H9 (cell line): ENCODE measurements around the gene ARID3A. TPM values are rescaled to one million over a fixed set of nuclear protein-coding genes. Genes with fewer than 3 reads are reported as not detected.

Source experiments
- DNase-seq: peaks from one replicate; pipeline ENCODE4 v3.0.0-alpha.2; 2017
- H2AFZ ChIP-seq: one replicate; pipeline ENCODE4 v1.6.1; 2013; ENCODE audit warnings: mild to moderate bottlenecking, low read length, control low read depth, moderate library complexity
- H2AK5ac ChIP-seq: 2 replicates; pipeline ENCODE4 v1.6.1; 2013; ENCODE audit warnings: low read length, control low read depth, mixed read lengths; ENCODE audit not compliant: insufficient read length
- H2BK120ac ChIP-seq: one replicate; pipeline ENCODE4 v1.6.1; 2013; ENCODE audit warnings: low read depth, mild to moderate bottlenecking, low read length, control low read depth, inconsistent platforms; ENCODE audit not compliant: poor library complexity, severe bottlenecking
- H2BK12ac ChIP-seq: 2 replicates; pipeline ENCODE4 v1.6.1; 2013; ENCODE audit warnings: low read length, control low read depth, mixed read lengths, low read depth; ENCODE audit not compliant: insufficient read length
- H2BK15ac ChIP-seq: 2 replicates; pipeline ENCODE4 v1.6.1; 2013; ENCODE audit warnings: low read depth, low read length, control low read depth
- H2BK20ac ChIP-seq: one replicate; pipeline ENCODE4 v1.6.1; 2013; ENCODE audit warnings: low read depth, mild to moderate bottlenecking, low read length, control low read depth, inconsistent platforms; ENCODE audit not compliant: poor library complexity, severe bottlenecking
- H2BK5ac ChIP-seq: 2 replicates; pipeline ENCODE4 v1.6.1; 2013; ENCODE audit warnings: low read length, control low read depth, mixed read lengths; ENCODE audit not compliant: insufficient read length
- H3K14ac ChIP-seq: 2 replicates; pipeline ENCODE4 v1.6.1; 2013; ENCODE audit warnings: low read length, control low read depth; ENCODE audit not compliant: insufficient read depth
- H3K18ac ChIP-seq: 2 replicates; pipeline ENCODE4 v1.6.1; 2013; ENCODE audit warnings: low read depth, mild to moderate bottlenecking, mixed read lengths, low read length, control low read depth; ENCODE audit not compliant: insufficient read length
- H3K23ac ChIP-seq: 2 replicates; pipeline ENCODE4 v1.6.1; 2013; ENCODE audit warnings: low read length, control low read depth, mixed read lengths, low read depth; ENCODE audit not compliant: insufficient read length
- H3K23me2 ChIP-seq: 2 replicates; pipeline ENCODE4 v1.6.1; 2013; ENCODE audit warnings: low read depth, mild to moderate bottlenecking, mixed read lengths, low read length, control low read depth; ENCODE audit not compliant: insufficient read length, poor library complexity, severe bottlenecking
- H3K27ac ChIP-seq: 2 replicates; pipeline ENCODE4 v1.5.1; 2013; ENCODE audit warnings: low read length, control low read depth, mixed read lengths, low read depth; ENCODE audit not compliant: insufficient read length
- H3K27me3 ChIP-seq: 2 replicates; pipeline ENCODE4 v1.6.1; 2013; ENCODE audit warnings: low read length, control low read depth, inconsistent platforms; ENCODE audit not compliant: insufficient read depth
- H3K4ac ChIP-seq: 2 replicates; pipeline ENCODE4 v1.6.1; 2013; ENCODE audit warnings: low read depth, mild to moderate bottlenecking, control low read depth, inconsistent platforms, low read length, moderate library complexity
- H3K4me1 ChIP-seq: 2 replicates; pipeline ENCODE4 v1.6.1; 2013; ENCODE audit warnings: low read length, control low read depth, inconsistent platforms; ENCODE audit not compliant: insufficient read depth
- H3K4me2 ChIP-seq: 2 replicates; pipeline ENCODE4 v1.6.1; 2013; ENCODE audit warnings: low read length, control low read depth, mixed read lengths; ENCODE audit not compliant: insufficient read length, insufficient read depth
- H3K56ac ChIP-seq: 2 replicates; pipeline ENCODE4 v1.6.1; 2013; ENCODE audit warnings: low read depth, mild to moderate bottlenecking, mixed read lengths, low read length, control low read depth; ENCODE audit not compliant: insufficient read length
- H3K79me1 ChIP-seq: 2 replicates; pipeline ENCODE4 v1.6.1; 2013; ENCODE audit warnings: low read depth, mild to moderate bottlenecking, moderate library complexity, low read length, control low read depth, inconsistent platforms; ENCODE audit not compliant: insufficient read depth, poor library complexity, severe bottlenecking
- H3K79me2 ChIP-seq: 2 replicates; pipeline ENCODE4 v1.6.1; 2013; ENCODE audit warnings: low read length, control low read depth, inconsistent platforms; ENCODE audit not compliant: insufficient read depth
- H3K9ac ChIP-seq: 2 replicates; pipeline ENCODE4 v1.6.1; 2013; ENCODE audit warnings: low read length, control low read depth, mixed read lengths; ENCODE audit not compliant: insufficient read length; ENCODE audit errors: extremely low read depth
- H3K9me3 ChIP-seq: one replicate; pipeline ENCODE4 v1.6.1; 2013; ENCODE audit warnings: low read depth, low read length, inconsistent platforms; ENCODE audit not compliant: control insufficient read depth
- H3T11ph ChIP-seq: one replicate; pipeline ENCODE4 v1.6.1; 2013; ENCODE audit warnings: mild to moderate bottlenecking, low read length, control low read depth, inconsistent platforms
- H4K20me1 ChIP-seq: one replicate; pipeline ENCODE4 v1.6.1; 2013; ENCODE audit not compliant: control insufficient read depth, insufficient read length, insufficient read depth
- H4K5ac ChIP-seq: 2 replicates; pipeline ENCODE4 v1.6.1; 2013; ENCODE audit warnings: low read depth, mild to moderate bottlenecking, mixed read lengths, low read length, control low read depth; ENCODE audit not compliant: insufficient read length
- H4K8ac ChIP-seq: replicated peaks from 2 replicates; pipeline ENCODE4 v1.6.1; 2013; ENCODE audit warnings: low read length, control low read depth, mixed read lengths, low read depth; ENCODE audit not compliant: insufficient read length
- H4K91ac ChIP-seq: 2 replicates; pipeline ENCODE4 v1.6.1; 2013; ENCODE audit warnings: low read depth, mild to moderate bottlenecking, moderate library complexity, mixed read lengths, low read length, control low read depth; ENCODE audit not compliant: insufficient read length
- H3K27ac Mint-ChIP-seq, 3 experiments: 2 replicates in 2 of 3; 3 replicates in 1 of 3; pipeline ENCODE4 v1.8.0; 2020 to 2021; ENCODE audit warnings: mixed read lengths in 3 of 3, mild to moderate bottlenecking in 1 of 3, moderate library complexity in 1 of 3
- H3K27me3 Mint-ChIP-seq: 2 replicates; pipeline ENCODE4 v1.8.0; 2021; ENCODE audit warnings: low read depth, mild to moderate bottlenecking, moderate library complexity, mixed read lengths
- H3K36me3 Mint-ChIP-seq, 3 experiments: 2 replicates in 2 of 3; 3 replicates in 1 of 3; pipeline ENCODE4 v1.8.0; 2020 to 2021; ENCODE audit warnings: low read depth in 3 of 3, mixed read lengths in 3 of 3; ENCODE audit not compliant: insufficient read depth in 1 of 3
- H3K4me1 Mint-ChIP-seq, 2 experiments: 2 replicates each; pipeline ENCODE4 v1.8.0; 2020; ENCODE audit warnings: mixed read lengths in 2 of 2
- H3K4me3 Mint-ChIP-seq, 2 experiments: 2 replicates in 1 of 2; 3 replicates in 1 of 2; pipeline ENCODE4 v1.8.0; 2020 to 2021; ENCODE audit warnings: mild to moderate bottlenecking in 2 of 2, mixed read lengths in 2 of 2, moderate library complexity in 1 of 2
- H3K9me3 Mint-ChIP-seq, 2 experiments: 2 replicates in 1 of 2; 3 replicates in 1 of 2; pipeline ENCODE4 v1.8.0; 2020; ENCODE audit warnings: mild to moderate bottlenecking in 2 of 2, mixed read lengths in 2 of 2, moderate library complexity in 1 of 2
- WGBS: extraction: QIAGEN DNeasy Blood & Tissue Kit; methylation state at CpG from one replicate; pipeline ENCODE4 v1.1.7; 2013; ENCODE audit warnings: missing lambda C conversion rate, low lambda C conversion rate, mixed read lengths; ENCODE audit not compliant: insufficient read length; ENCODE audit errors: extremely low coverage; 5-methylcytosine and 5-hydroxymethylcytosine counted together
- total RNA-seq: library from RNA; stranded (reverse); gene quantifications from 2 replicates; pipeline ENCODE4 v1.2.1, GENCODE V29; 2021
- TF ChIP-seq, protein P1 (sequence below): fragments of 200-600 bp; sonication (generic); conservative IDR thresholded peaks from 3 replicates; pipeline ENCODE4 v1.8.0; 2021; ENCODE audit warnings: antibody characterized with exemption, mild to moderate bottlenecking

The ARID3A gene
- total RNA-seq, 1 experiment from 2014 or later: 98.3 TPM

DNA sequence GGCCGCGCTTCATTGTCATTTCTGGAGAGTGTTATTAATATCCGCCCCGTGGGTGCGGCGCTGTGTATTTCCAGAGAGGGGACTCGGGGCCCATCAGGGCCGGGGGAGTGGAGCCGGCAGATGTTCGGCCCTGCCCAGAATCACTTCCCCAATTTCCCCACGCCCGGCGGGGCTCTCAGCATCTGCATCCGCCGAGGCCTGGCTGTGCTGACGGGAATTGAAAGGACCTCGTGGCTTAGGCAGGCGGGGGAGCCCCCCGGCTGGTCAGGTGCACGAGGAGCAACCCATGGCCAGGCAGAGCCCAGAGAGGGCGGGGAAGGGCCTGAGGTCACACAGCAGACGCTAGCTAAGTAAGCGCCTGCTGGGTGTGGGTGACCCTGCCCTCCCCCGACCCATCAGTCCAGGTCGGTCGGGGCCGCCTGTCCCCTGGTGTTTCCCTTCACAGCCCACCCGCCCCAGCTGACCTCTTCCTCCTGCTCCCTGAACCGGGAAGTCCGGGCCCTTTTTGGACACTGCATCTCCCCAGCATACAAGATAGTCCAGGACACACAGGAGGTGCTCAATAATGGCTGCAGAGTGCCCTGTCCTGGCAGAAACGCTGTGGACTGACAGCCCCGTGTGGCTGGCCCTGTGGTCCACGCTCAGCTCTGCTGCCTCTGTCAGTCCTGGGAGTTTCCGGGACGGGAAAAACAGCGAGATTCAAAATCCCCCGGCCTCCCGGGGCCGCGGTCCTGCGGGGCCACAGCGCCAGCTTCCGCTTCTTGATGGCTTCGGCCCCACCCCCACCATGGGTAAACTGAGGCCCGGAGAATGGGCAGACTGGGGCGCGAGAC, 22.1 kb downstream of the ARID3A start:
- H4K20me1 ChIP-seq: peaks cover 9% of the 10 kb centered on the region
- Mint-ChIP-seq H3K27me3 (no peaks in the 10 kb centered on the region; the same call in 1 of the 2 replicates), H3K27ac (no peak overlapping the region; a peak in 2 of 7 replicates), H3K36me3 (peaks cover 5 to 16% (median 12%) of the 10 kb centered on the region in 3 experiments; a peak in 6 of 7 replicates), H3K4me1 (peaks cover 2 to 4% of the 10 kb centered on the region in 2 experiments; a peak in 2 of 4 replicates), H3K4me3 (no peak overlapping the region), H3K9me3 (no peaks in the 10 kb centered on the region)
- no peak overlapping the region for H2BK5ac ChIP-seq
- H2BK20ac ChIP-seq: no peak overlapping the region
- WGBS: no CpG with 5 or more reads among the region's 47 CpGs
- no peak overlapping the region for H3K4me2 ChIP-seq
- no peaks in the 10 kb centered on the region for H3K23me2 ChIP-seq
- TF ChIP-seq, protein P1, sequence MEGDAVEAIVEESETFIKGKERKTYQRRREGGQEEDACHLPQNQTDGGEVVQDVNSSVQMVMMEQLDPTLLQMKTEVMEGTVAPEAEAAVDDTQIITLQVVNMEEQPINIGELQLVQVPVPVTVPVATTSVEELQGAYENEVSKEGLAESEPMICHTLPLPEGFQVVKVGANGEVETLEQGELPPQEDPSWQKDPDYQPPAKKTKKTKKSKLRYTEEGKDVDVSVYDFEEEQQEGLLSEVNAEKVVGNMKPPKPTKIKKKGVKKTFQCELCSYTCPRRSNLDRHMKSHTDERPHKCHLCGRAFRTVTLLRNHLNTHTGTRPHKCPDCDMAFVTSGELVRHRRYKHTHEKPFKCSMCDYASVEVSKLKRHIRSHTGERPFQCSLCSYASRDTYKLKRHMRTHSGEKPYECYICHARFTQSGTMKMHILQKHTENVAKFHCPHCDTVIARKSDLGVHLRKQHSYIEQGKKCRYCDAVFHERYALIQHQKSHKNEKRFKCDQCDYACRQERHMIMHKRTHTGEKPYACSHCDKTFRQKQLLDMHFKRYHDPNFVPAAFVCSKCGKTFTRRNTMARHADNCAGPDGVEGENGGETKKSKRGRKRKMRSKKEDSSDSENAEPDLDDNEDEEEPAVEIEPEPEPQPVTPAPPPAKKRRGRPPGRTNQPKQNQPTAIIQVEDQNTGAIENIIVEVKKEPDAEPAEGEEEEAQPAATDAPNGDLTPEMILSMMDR: no peak
- H2AFZ ChIP-seq: no peak overlapping the region
- H4K91ac ChIP-seq: no peak overlapping the region
- 0 out of 2 replicates have a peak, but pooled peaks cover 3% of the 10 kb centered on the region for H3K79me2 ChIP-seq
- no peak overlapping the region for H3K56ac ChIP-seq
- H2AK5ac ChIP-seq: no peak overlapping the region
- H4K8ac ChIP-seq: no peak overlapping the region
- no peak overlapping the region for H3K27ac ChIP-seq
- H3K23ac ChIP-seq: no peak overlapping the region
- no peaks in the 10 kb centered on the region for H3K79me1 ChIP-seq
- no peaks in the 10 kb centered on the region for H3K4me1 ChIP-seq
- no peak overlapping the region for H3K4ac ChIP-seq
- H3K14ac ChIP-seq: no peak overlapping the region
- H3K18ac ChIP-seq: no peak overlapping the region
- no peak overlapping the region for H2BK15ac ChIP-seq
- H3K9me3 ChIP-seq: no peaks in the 10 kb centered on the region
- H3K27me3 ChIP-seq: no peaks in the 10 kb centered on the region
- H3K9ac ChIP-seq: no peak overlapping the region
- no peak overlapping the region for H2BK12ac ChIP-seq
- DNase-seq: no peak
- H3T11ph ChIP-seq: no peak overlapping the region
- no peak overlapping the region for H4K5ac ChIP-seq
- no peak overlapping the region for H2BK120ac ChIP-seq
